H9 (cell line): ENCODE results near the gene RCAN3. TPM values are rescaled to one million over a fixed set of nuclear protein-coding genes. Genes with fewer than 3 reads are reported as not detected.

ENCODE experiments used
- DNase-seq: peaks from one replicate; pipeline ENCODE4 v3.0.0-alpha.2; 2017
- H2AFZ ChIP-seq: one replicate; pipeline ENCODE4 v1.6.1; 2013; ENCODE audit warnings: mild to moderate bottlenecking, low read length, control low read depth, moderate library complexity
- H2AK5ac ChIP-seq: 2 replicates; pipeline ENCODE4 v1.6.1; 2013; ENCODE audit warnings: low read length, control low read depth, mixed read lengths; ENCODE audit not compliant: insufficient read length
- H2BK120ac ChIP-seq: one replicate; pipeline ENCODE4 v1.6.1; 2013; ENCODE audit warnings: low read depth, mild to moderate bottlenecking, low read length, control low read depth, inconsistent platforms; ENCODE audit not compliant: poor library complexity, severe bottlenecking
- H2BK12ac ChIP-seq: 2 replicates; pipeline ENCODE4 v1.6.1; 2013; ENCODE audit warnings: low read length, control low read depth, mixed read lengths, low read depth; ENCODE audit not compliant: insufficient read length
- H2BK15ac ChIP-seq: 2 replicates; pipeline ENCODE4 v1.6.1; 2013; ENCODE audit warnings: low read depth, low read length, control low read depth
- H2BK20ac ChIP-seq: one replicate; pipeline ENCODE4 v1.6.1; 2013; ENCODE audit warnings: low read depth, mild to moderate bottlenecking, low read length, control low read depth, inconsistent platforms; ENCODE audit not compliant: poor library complexity, severe bottlenecking
- H2BK5ac ChIP-seq: 2 replicates; pipeline ENCODE4 v1.6.1; 2013; ENCODE audit warnings: low read length, control low read depth, mixed read lengths; ENCODE audit not compliant: insufficient read length
- H3K14ac ChIP-seq: 2 replicates; pipeline ENCODE4 v1.6.1; 2013; ENCODE audit warnings: low read length, control low read depth; ENCODE audit not compliant: insufficient read depth
- H3K18ac ChIP-seq: 2 replicates; pipeline ENCODE4 v1.6.1; 2013; ENCODE audit warnings: low read depth, mild to moderate bottlenecking, mixed read lengths, low read length, control low read depth; ENCODE audit not compliant: insufficient read length
- H3K23ac ChIP-seq: 2 replicates; pipeline ENCODE4 v1.6.1; 2013; ENCODE audit warnings: low read length, control low read depth, mixed read lengths, low read depth; ENCODE audit not compliant: insufficient read length
- H3K23me2 ChIP-seq: 2 replicates; pipeline ENCODE4 v1.6.1; 2013; ENCODE audit warnings: low read depth, mild to moderate bottlenecking, mixed read lengths, low read length, control low read depth; ENCODE audit not compliant: insufficient read length, poor library complexity, severe bottlenecking
- H3K27ac ChIP-seq: 2 replicates; pipeline ENCODE4 v1.5.1; 2013; ENCODE audit warnings: low read length, control low read depth, mixed read lengths, low read depth; ENCODE audit not compliant: insufficient read length
- H3K27me3 ChIP-seq: 2 replicates; pipeline ENCODE4 v1.6.1; 2013; ENCODE audit warnings: low read length, control low read depth, inconsistent platforms; ENCODE audit not compliant: insufficient read depth
- H3K4ac ChIP-seq: 2 replicates; pipeline ENCODE4 v1.6.1; 2013; ENCODE audit warnings: low read depth, mild to moderate bottlenecking, control low read depth, inconsistent platforms, low read length, moderate library complexity
- H3K4me1 ChIP-seq: 2 replicates; pipeline ENCODE4 v1.6.1; 2013; ENCODE audit warnings: low read length, control low read depth, inconsistent platforms; ENCODE audit not compliant: insufficient read depth
- H3K4me2 ChIP-seq: 2 replicates; pipeline ENCODE4 v1.6.1; 2013; ENCODE audit warnings: low read length, control low read depth, mixed read lengths; ENCODE audit not compliant: insufficient read length, insufficient read depth
- H3K56ac ChIP-seq: 2 replicates; pipeline ENCODE4 v1.6.1; 2013; ENCODE audit warnings: low read depth, mild to moderate bottlenecking, mixed read lengths, low read length, control low read depth; ENCODE audit not compliant: insufficient read length
- H3K79me1 ChIP-seq: 2 replicates; pipeline ENCODE4 v1.6.1; 2013; ENCODE audit warnings: low read depth, mild to moderate bottlenecking, moderate library complexity, low read length, control low read depth, inconsistent platforms; ENCODE audit not compliant: insufficient read depth, poor library complexity, severe bottlenecking
- H3K79me2 ChIP-seq: 2 replicates; pipeline ENCODE4 v1.6.1; 2013; ENCODE audit warnings: low read length, control low read depth, inconsistent platforms; ENCODE audit not compliant: insufficient read depth
- H3K9ac ChIP-seq: 2 replicates; pipeline ENCODE4 v1.6.1; 2013; ENCODE audit warnings: low read length, control low read depth, mixed read lengths; ENCODE audit not compliant: insufficient read length; ENCODE audit errors: extremely low read depth
- H3K9me3 ChIP-seq: one replicate; pipeline ENCODE4 v1.6.1; 2013; ENCODE audit warnings: low read depth, low read length, inconsistent platforms; ENCODE audit not compliant: control insufficient read depth
- H3T11ph ChIP-seq: one replicate; pipeline ENCODE4 v1.6.1; 2013; ENCODE audit warnings: mild to moderate bottlenecking, low read length, control low read depth, inconsistent platforms
- H4K20me1 ChIP-seq: one replicate; pipeline ENCODE4 v1.6.1; 2013; ENCODE audit not compliant: control insufficient read depth, insufficient read length, insufficient read depth
- H4K5ac ChIP-seq: 2 replicates; pipeline ENCODE4 v1.6.1; 2013; ENCODE audit warnings: low read depth, mild to moderate bottlenecking, mixed read lengths, low read length, control low read depth; ENCODE audit not compliant: insufficient read length
- H4K8ac ChIP-seq: replicated peaks from 2 replicates; pipeline ENCODE4 v1.6.1; 2013; ENCODE audit warnings: low read length, control low read depth, mixed read lengths, low read depth; ENCODE audit not compliant: insufficient read length
- H4K91ac ChIP-seq: 2 replicates; pipeline ENCODE4 v1.6.1; 2013; ENCODE audit warnings: low read depth, mild to moderate bottlenecking, moderate library complexity, mixed read lengths, low read length, control low read depth; ENCODE audit not compliant: insufficient read length
- H3K27ac Mint-ChIP-seq, 3 experiments: 2 replicates in 2 of 3; 3 replicates in 1 of 3; pipeline ENCODE4 v1.8.0; 2020 to 2021; ENCODE audit warnings: mixed read lengths in 3 of 3, mild to moderate bottlenecking in 1 of 3, moderate library complexity in 1 of 3
- H3K27me3 Mint-ChIP-seq: 2 replicates; pipeline ENCODE4 v1.8.0; 2021; ENCODE audit warnings: low read depth, mild to moderate bottlenecking, moderate library complexity, mixed read lengths
- H3K36me3 Mint-ChIP-seq, 3 experiments: 2 replicates in 2 of 3; 3 replicates in 1 of 3; pipeline ENCODE4 v1.8.0; 2020 to 2021; ENCODE audit warnings: low read depth in 3 of 3, mixed read lengths in 3 of 3; ENCODE audit not compliant: insufficient read depth in 1 of 3
- H3K4me1 Mint-ChIP-seq, 2 experiments: 2 replicates each; pipeline ENCODE4 v1.8.0; 2020; ENCODE audit warnings: mixed read lengths in 2 of 2
- H3K4me3 Mint-ChIP-seq, 2 experiments: 2 replicates in 1 of 2; 3 replicates in 1 of 2; pipeline ENCODE4 v1.8.0; 2020 to 2021; ENCODE audit warnings: mild to moderate bottlenecking in 2 of 2, mixed read lengths in 2 of 2, moderate library complexity in 1 of 2
- H3K9me3 Mint-ChIP-seq, 2 experiments: 2 replicates in 1 of 2; 3 replicates in 1 of 2; pipeline ENCODE4 v1.8.0; 2020; ENCODE audit warnings: mild to moderate bottlenecking in 2 of 2, mixed read lengths in 2 of 2, moderate library complexity in 1 of 2
- WGBS: extraction: QIAGEN DNeasy Blood & Tissue Kit; methylation state at CpG from one replicate; pipeline ENCODE4 v1.1.7; 2013; ENCODE audit warnings: missing lambda C conversion rate, low lambda C conversion rate, mixed read lengths; ENCODE audit not compliant: insufficient read length; ENCODE audit errors: extremely low coverage; 5-methylcytosine and 5-hydroxymethylcytosine counted together
- total RNA-seq: library from RNA; stranded (reverse); gene quantifications from 2 replicates; pipeline ENCODE4 v1.2.1, GENCODE V29; 2021
- TF ChIP-seq, protein P1 (sequence below): fragments of 200-600 bp; sonication (generic); conservative IDR thresholded peaks from 3 replicates; pipeline ENCODE4 v1.8.0; 2021; ENCODE audit warnings: antibody characterized with exemption, mild to moderate bottlenecking

Gene RCAN3
- total RNA-seq, 1 experiment from 2014 or later, result 13.0 TPM

DNA sequence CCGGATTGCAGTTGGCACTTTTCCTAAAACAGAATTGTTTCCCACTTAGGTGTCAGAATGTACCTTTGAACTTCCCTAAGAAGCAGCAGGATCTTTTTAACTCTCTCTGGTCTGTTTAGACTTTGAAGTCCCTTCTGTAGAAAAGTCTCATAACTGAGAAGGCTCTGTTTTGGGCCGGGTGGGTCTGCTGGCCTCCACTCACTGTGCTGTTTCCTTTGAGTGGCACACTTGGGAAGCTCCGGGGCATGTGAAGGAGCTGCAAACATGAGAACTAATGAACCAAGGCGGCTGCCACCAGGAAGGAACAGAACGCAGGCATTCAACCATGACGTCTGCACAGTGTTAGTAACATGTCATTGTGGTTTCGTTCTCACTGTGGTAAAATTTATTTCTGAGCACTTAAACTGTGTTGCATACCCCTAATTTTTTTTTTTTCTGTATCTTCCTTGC, 33.8 kb downstream of the RCAN3 start:
- Mint-ChIP-seq H3K4me1 (peaks cover 23 to 33% of the 10 kb centered on the region in 2 experiments), H3K27ac (peak overlapping the region; percentile 46 to 73 (median 69); a peak in 4 of 7 replicates), H3K9me3 (no peaks in the 10 kb centered on the region; a peak in 1 of 5 replicates), H3K4me3 (no peak overlapping the region), H3K36me3 (peaks cover 4 to 46% (median 15%) of the 10 kb centered on the region in 3 experiments; a peak in 6 of 7 replicates), H3K27me3 (no peaks in the 10 kb centered on the region)
- Histone ChIP-seq H3K18ac (no peak overlapping the region), H3K27me3 (no peaks in the 10 kb centered on the region), H3T11ph (no peak overlapping the region), H4K91ac (no peak overlapping the region), H2BK15ac (no peak overlapping the region), H3K56ac (no peak overlapping the region), H3K79me1 (no peaks in the 10 kb centered on the region), H3K4me1 (no peaks in the 10 kb centered on the region; the same call in 1 of the 2 replicates), H3K14ac (no peak overlapping the region), H4K5ac (no peak overlapping the region), H3K4ac (no peak overlapping the region), H3K9ac (no peak overlapping the region), H3K79me2 (no peaks in the 10 kb centered on the region), H3K27ac (no peak overlapping the region), H2BK120ac (no peak overlapping the region), H2BK12ac (no peak overlapping the region), H4K8ac (no peak overlapping the region), H2AFZ (no peak overlapping the region), H2BK20ac (no peak overlapping the region), H3K9me3 (no peaks in the 10 kb centered on the region), H3K23ac (no peak overlapping the region), H3K4me2 (no peak overlapping the region), H4K20me1 (no peaks in the 10 kb centered on the region), H2AK5ac (no peak overlapping the region), H2BK5ac (no peak overlapping the region), H3K23me2 (no peaks in the 10 kb centered on the region)
- no peak for DNase-seq
- WGBS, result no CpG with 5 or more reads among the region's 7 CpGs
- TF ChIP-seq, protein P1, sequence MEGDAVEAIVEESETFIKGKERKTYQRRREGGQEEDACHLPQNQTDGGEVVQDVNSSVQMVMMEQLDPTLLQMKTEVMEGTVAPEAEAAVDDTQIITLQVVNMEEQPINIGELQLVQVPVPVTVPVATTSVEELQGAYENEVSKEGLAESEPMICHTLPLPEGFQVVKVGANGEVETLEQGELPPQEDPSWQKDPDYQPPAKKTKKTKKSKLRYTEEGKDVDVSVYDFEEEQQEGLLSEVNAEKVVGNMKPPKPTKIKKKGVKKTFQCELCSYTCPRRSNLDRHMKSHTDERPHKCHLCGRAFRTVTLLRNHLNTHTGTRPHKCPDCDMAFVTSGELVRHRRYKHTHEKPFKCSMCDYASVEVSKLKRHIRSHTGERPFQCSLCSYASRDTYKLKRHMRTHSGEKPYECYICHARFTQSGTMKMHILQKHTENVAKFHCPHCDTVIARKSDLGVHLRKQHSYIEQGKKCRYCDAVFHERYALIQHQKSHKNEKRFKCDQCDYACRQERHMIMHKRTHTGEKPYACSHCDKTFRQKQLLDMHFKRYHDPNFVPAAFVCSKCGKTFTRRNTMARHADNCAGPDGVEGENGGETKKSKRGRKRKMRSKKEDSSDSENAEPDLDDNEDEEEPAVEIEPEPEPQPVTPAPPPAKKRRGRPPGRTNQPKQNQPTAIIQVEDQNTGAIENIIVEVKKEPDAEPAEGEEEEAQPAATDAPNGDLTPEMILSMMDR, result no peak
